Measurements from ENCODE around the gene WDR5B. TPM values are rescaled to one million over a fixed set of nuclear protein-coding genes. Genes with fewer than 3 reads are reported as not detected.
"Not testable (repeated sequence)": the region's sequence is repeated elsewhere in the genome, so short reads cannot be mapped to it uniquely, and the experiment has no call there.

The WDR5B gene
- total RNA-seq, 1 donor from 2014 or later: 3.4 TPM

GRCh38 chr3:122457706-122458105, 41.8 kb upstream of the WDR5B start:
- Mint-ChIP-seq H3K27me3 (ENCODE audit: unreplicated experiment) (no peaks in the 10 kb centered on the region), H3K4me1 (ENCODE audit: low read depth, unreplicated experiment) (no peaks in the 10 kb centered on the region), H3K27ac (ENCODE audit: unreplicated experiment) (no peak overlapping the region), H3K9me3 (ENCODE audit: unreplicated experiment) (peaks cover 2% of the 10 kb centered on the region), H3K4me3 (ENCODE audit: unreplicated experiment) (no peak overlapping the region), H3K36me3 (ENCODE audit: unreplicated experiment) (no peaks in the 10 kb centered on the region)
- TF ChIP-seq CTCF (IDR thresholded peaks at IDR 0.05; ENCODE audit: partially characterized antibody, unreplicated experiment): no peak
- no peak for DNase-seq

GRCh38 chr3:122456074-122456473, 40.2 kb upstream of the WDR5B start:
- H3K4me1 Mint-ChIP-seq (ENCODE audit: low read depth, unreplicated experiment): no peaks in the 10 kb centered on the region
- H3K9me3 Mint-ChIP-seq (ENCODE audit: unreplicated experiment): peaks cover 2% of the 10 kb centered on the region
- no peak for DNase-seq
- no peaks in the 10 kb centered on the region for H3K27me3 Mint-ChIP-seq (ENCODE audit: unreplicated experiment)
- H3K4me3 Mint-ChIP-seq (ENCODE audit: unreplicated experiment): no peak overlapping the region
- no peaks in the 10 kb centered on the region for H3K36me3 Mint-ChIP-seq (ENCODE audit: unreplicated experiment)
- no peak overlapping the region for H3K27ac Mint-ChIP-seq (ENCODE audit: unreplicated experiment)
- TF ChIP-seq CTCF (IDR thresholded peaks at IDR 0.05; ENCODE audit: partially characterized antibody, unreplicated experiment): no peak

- Mint-ChIP-seq H3K36me3 (ENCODE audit: unreplicated experiment) (peaks cover 15% of the 10 kb centered on the region), H3K4me3 (ENCODE audit: unreplicated experiment) (no peak overlapping the region), H3K27me3 (ENCODE audit: unreplicated experiment) (peaks cover 2% of the 10 kb centered on the region), H3K4me1 (ENCODE audit: low read depth, unreplicated experiment) (no peaks in the 10 kb centered on the region), H3K27ac (ENCODE audit: unreplicated experiment) (no peak overlapping the region), H3K9me3 (ENCODE audit: unreplicated experiment) (peaks cover 2% of the 10 kb centered on the region)
- no peak for DNase-seq
- no peak for TF ChIP-seq CTCF (IDR thresholded peaks at IDR 0.05; ENCODE audit: partially characterized antibody, unreplicated experiment)
These were observed 35.5 kb upstream of the WDR5B start for GRCh38 chr3:122451371-122451770.

GRCh38 chr3:122448218-122448617, 32.4 kb upstream of the WDR5B start:
- H3K36me3 Mint-ChIP-seq (ENCODE audit: unreplicated experiment): peaks cover 27% of the 10 kb centered on the region
- not testable (repeated sequence) for H3K4me1 Mint-ChIP-seq (ENCODE audit: low read depth, unreplicated experiment); H3K4me3 Mint-ChIP-seq (ENCODE audit: unreplicated experiment); H3K27me3 Mint-ChIP-seq (ENCODE audit: unreplicated experiment); H3K9me3 Mint-ChIP-seq (ENCODE audit: unreplicated experiment); DNase-seq; H3K27ac Mint-ChIP-seq (ENCODE audit: unreplicated experiment)

GRCh38 chr3:122444491-122444887, 28.6 kb upstream of the WDR5B start:
- H3K27me3 Mint-ChIP-seq (ENCODE audit: unreplicated experiment); DNase-seq; H3K4me3 Mint-ChIP-seq (ENCODE audit: unreplicated experiment); H3K9me3 Mint-ChIP-seq (ENCODE audit: unreplicated experiment); H3K27ac Mint-ChIP-seq (ENCODE audit: unreplicated experiment): not testable (repeated sequence)
- Mint-ChIP-seq H3K4me1 (ENCODE audit: low read depth, unreplicated experiment) (peaks cover 11% of the 10 kb centered on the region), H3K36me3 (ENCODE audit: unreplicated experiment) (peaks cover 31% of the 10 kb centered on the region)

- H3K27ac Mint-ChIP-seq (ENCODE audit: unreplicated experiment): peak overlapping the region; percentile 85
- H3K4me3 Mint-ChIP-seq (ENCODE audit: unreplicated experiment); H3K9me3 Mint-ChIP-seq (ENCODE audit: unreplicated experiment); DNase-seq; H3K27me3 Mint-ChIP-seq (ENCODE audit: unreplicated experiment): not testable (repeated sequence)
- peaks cover 29% of the 10 kb centered on the region for H3K36me3 Mint-ChIP-seq (ENCODE audit: unreplicated experiment)
- H3K4me1 Mint-ChIP-seq (ENCODE audit: low read depth, unreplicated experiment): peaks cover 11% of the 10 kb centered on the region
These were observed 28.1 kb upstream of the WDR5B start for GRCh38 chr3:122443762-122444490.
